Small intestine (tissue), 16 donors: Measurements from ENCODE around the gene MCF2L. TPM values are rescaled to one million over a fixed set of nuclear protein-coding genes. Genes with fewer than 3 reads are reported as not detected.

Source experiments
- DNase-seq, 2 donors: peaks; one replicate each; pipeline versions ENCODE4 v3.0.0 to v3.0.0-alpha.2; 2013
- FAIRE-seq: peaks from 2 replicates; lab custom pipeline; 2012; peaks lifted over from hg19 to GRCh38; lab: Jason Lieb, UNC
- H3K27ac ChIP-seq, 3 donors: one replicate each; pipeline ENCODE4 v1.5.1; 2013; ENCODE audit warnings: low read length in 2 of 3, mild to moderate bottlenecking in 2 of 3, control low read depth in 1 of 3, inconsistent platforms in 1 of 3, low read depth in 1 of 3, moderate library complexity in 1 of 3
- H3K27me3 ChIP-seq, 3 donors: one replicate each; pipeline ENCODE4 v1.6.1; 2013; ENCODE audit warnings: low read length in 3 of 3, inconsistent platforms in 1 of 3; ENCODE audit not compliant: control insufficient read depth in 3 of 3, insufficient read depth in 3 of 3
- H3K36me3 ChIP-seq, 3 donors: one replicate each; pipeline ENCODE4 v1.6.1; 2013; ENCODE audit warnings: low read length in 3 of 3, inconsistent platforms in 1 of 3, low read depth in 1 of 3, mild to moderate bottlenecking in 1 of 3, moderate library complexity in 1 of 3; ENCODE audit not compliant: control insufficient read depth in 3 of 3, insufficient read depth in 2 of 3
- H3K4me1 ChIP-seq, 3 donors: one replicate each; pipeline ENCODE4 v1.6.1; 2013; ENCODE audit warnings: low read length in 2 of 3, inconsistent platforms in 1 of 3, low read depth in 1 of 3, mild to moderate bottlenecking in 1 of 3, moderate library complexity in 1 of 3; ENCODE audit not compliant: control insufficient read depth in 3 of 3, insufficient read depth in 2 of 3
- H3K4me3 ChIP-seq, 3 donors: one replicate each; pipeline ENCODE4 v1.5.1; 2013; ENCODE audit warnings: low read length in 3 of 3, control low read depth in 1 of 3, inconsistent platforms in 1 of 3, low read depth in 1 of 3, mild to moderate bottlenecking in 1 of 3, moderate library complexity in 1 of 3
- H3K9me3 ChIP-seq, 2 donors: one replicate each; pipeline ENCODE4 v1.6.1; 2013; ENCODE audit warnings: low read depth in 1 of 2, low read length in 1 of 2; ENCODE audit not compliant: control insufficient read depth in 2 of 2, insufficient read depth in 1 of 2
- WGBS, 3 donors: extraction: QIAGEN DNeasy Blood & Tissue Kit; methylation state at CpG; one replicate each; pipeline ENCODE4 v1.1.7; 2013; 5-methylcytosine and 5-hydroxymethylcytosine counted together
- long read RNA-seq, 10 donors: transcript quantifications; one replicate each; lab custom pipeline, GENCODE V29; 2026
- polyA plus RNA-seq, 4 donors: library from polyadenylated mRNA; stranded (reverse) in 3 of 4; unstranded in 1 of 4; fragments of 200-250 nt in 3 of 4; fragments of 120-200 nt in 1 of 4; gene quantifications; one replicate each; pipeline versions ENCODE4 v1.2.1 to v1.2.3, GENCODE V29; 2013
- donor health status: healthy with polysubstance abuse.
- donor health status: control.
- donor health status: control.
- donor health status: Bipolar disorder and iron deficiency.
- donor health status: healthy.

The MCF2L gene
- polyA plus RNA-seq: 10 to 100 TPM; 12.2 to 37.1 (median 22.0) TPM
- long read RNA-seq, donor 1: 0 reads
- long read RNA-seq, donor 2, full-length matches to known transcripts: 1 of 1 reads
- long read RNA-seq, donor 2, partial matches to known transcripts: 0 of 1 reads
- long read RNA-seq, donor 2, other reads (novel, unspliced or antisense): 0 of 1 reads
- long read RNA-seq, donor 3, partial matches to known transcripts: 0 of 1 reads
- long read RNA-seq, donor 3, other reads (novel, unspliced or antisense): 0 of 1 reads
- long read RNA-seq, donor 4: 0 reads
- long read RNA-seq, donor 5, partial matches to known transcripts: 0 of 1 reads
- long read RNA-seq, donor 5, other reads (novel, unspliced or antisense): 0 of 1 reads
- long read RNA-seq, donor 6, full-length matches to known transcripts: 1 of 1 reads
- long read RNA-seq, donor 6, partial matches to known transcripts: 0 of 1 reads
- long read RNA-seq, donor 6, other reads (novel, unspliced or antisense): 0 of 1 reads
- long read RNA-seq, donor 7: 0 reads
- long read RNA-seq, donor 8: 0 reads
- long read RNA-seq, donor 9, partial matches to known transcripts: 0 of 1 reads
- long read RNA-seq, donor 9, other reads (novel, unspliced or antisense): 0 of 1 reads
- long read RNA-seq, donor 10: 0 reads

DNA sequence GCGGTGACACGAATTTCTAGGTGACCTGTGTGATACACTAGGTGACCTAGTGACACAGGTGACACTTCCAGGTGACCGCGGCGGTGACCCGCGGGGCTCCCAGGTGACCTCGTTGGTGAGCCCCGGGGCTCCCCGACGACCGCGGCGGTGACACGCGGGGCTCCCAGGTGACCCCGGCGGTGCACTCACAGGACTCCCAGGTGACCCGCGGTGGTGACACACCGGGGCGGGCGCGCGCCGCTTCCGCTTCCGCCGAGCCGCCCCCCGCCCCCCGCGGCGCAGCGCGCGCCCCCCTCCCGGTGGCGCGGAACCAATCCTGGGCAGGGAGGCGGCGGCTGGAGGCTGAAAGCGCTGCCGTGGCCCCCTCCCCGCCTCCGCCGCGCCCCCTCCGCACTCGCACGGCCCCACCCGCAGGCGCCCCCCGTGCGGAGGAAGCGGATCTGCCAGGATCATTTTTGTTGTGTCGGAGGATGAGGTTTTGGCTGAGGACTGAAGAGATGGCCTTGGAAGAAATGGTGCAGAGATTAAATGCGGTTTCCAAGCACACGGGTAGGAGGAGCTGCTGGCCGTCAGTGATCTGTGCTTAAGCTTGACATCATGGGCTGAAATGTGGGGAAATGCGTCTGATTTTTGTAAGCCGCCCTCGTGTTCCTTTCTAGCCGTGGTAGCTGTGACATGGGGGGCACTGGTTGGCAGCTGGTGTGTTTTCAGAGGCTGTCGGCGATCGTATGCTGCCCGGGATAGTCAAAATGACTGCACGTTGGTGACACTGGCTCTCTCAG, at the start of gene MCF2L:
Gene MCF2L (plus strand): TSS at position 305 of the 782 bp plus-strand sequence. CDS start 166 bp downstream, at position 471.
- Histone ChIP-seq H3K9me3 (peaks cover 0 to 3% of the 10 kb centered on the region in 2 donors), H3K4me1 (no peaks in the 10 kb centered on the region), H3K27ac (peak within 1 kb of the TSS; percentile 20 to 77 (median 33)), H3K36me3 (peaks cover 0 to 10% (median 0%) of the 10 kb centered on the region in 3 donors), H3K4me3 (peak within 1 kb of the TSS; percentile 31 to 69 (median 48)), H3K27me3 (peaks cover 0 to 3% (median 2%) of the 10 kb centered on the region in 3 donors)
- WGBS, 3 donors: 0 to 1% (median 1%) methylated on average over 33 to 69 of the region's 69 CpGs
- FAIRE-seq: no peak
- peak; percentile 48 to 83 for DNase-seq

DNA sequence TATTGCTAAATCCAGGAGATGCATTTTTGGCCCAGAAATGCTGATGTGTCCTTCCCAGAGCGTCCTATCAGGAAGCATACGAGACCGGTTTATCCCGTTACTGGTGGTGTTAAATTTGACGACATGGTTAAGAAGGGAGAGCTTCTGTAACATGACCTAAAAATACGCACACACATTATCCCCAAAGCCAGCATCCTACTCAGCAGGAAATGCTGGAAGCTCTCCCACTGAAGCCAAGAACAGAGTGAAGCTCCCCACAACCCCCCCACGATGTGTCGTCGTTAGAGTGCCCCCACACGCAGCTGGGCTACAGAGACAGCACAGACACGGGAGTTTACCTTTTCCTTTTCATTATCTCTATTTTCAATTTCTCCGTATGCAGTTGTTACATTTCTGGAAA, 45.1 kb upstream of the MCF2L start:
- DNase-seq (no peak), FAIRE-seq (no peak)
- Histone ChIP-seq H3K4me1 (peaks cover 0 to 9% (median 0%) of the 10 kb centered on the region in 3 donors), H3K9me3 (peaks cover 0 to 5% of the 10 kb centered on the region in 2 donors), H3K36me3 (peaks cover 0 to 8% (median 0%) of the 10 kb centered on the region in 3 donors), H3K27me3 (peaks cover 0 to 2% (median 0%) of the 10 kb centered on the region in 3 donors), H3K27ac (no peak overlapping the region), H3K4me3 (no peak overlapping the region)
- 79 to 90% (median 90%) methylated on average over 12 of the region's 12 CpGs for WGBS, 3 donors

DNA sequence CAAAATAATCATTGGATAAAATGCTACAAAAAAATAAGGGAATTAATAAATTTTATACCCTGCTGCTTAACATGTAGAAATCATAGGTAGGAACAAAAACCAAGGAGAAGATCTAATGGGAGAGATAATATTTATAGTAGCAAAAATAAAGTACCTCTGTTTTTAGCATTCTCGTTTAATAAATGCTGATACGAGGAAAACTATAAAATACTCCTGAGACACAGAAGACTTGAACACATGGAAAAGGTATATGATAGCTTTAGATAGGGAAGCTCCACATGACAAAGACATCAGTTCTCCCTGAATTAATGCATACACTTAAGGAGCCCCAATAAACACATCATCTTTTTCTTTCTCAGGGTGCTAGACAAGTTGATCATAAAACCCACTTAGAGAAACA, 44.6 kb upstream of the MCF2L start:
- WGBS, 3 donors: 89 to 92% (median 91%) methylated on average over 2 of the region's 2 CpGs
- FAIRE-seq (no peak), DNase-seq (no peak)

DNA sequence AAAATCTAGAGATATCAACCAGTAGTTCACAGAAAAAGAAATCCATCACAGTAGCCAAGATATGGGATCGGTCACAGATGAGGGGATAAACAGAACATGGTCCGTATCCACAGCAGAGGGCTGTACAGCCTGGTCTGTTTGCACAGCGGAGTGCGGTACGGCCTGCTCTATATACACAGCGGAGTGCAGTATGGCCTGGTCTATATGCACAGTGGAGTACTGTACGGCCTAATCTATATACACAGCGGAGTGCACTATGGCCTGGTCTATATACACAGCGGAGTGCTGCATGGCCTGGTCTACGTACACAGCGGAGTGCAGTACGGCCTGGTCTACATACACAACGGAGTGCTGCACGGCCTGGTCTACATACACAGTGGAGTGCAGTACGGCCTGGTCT, 43.0 kb upstream of the MCF2L start:
- H3K4me3 ChIP-seq: no peak overlapping the region
- no peak for DNase-seq
- peaks cover 0 to 2% (median 0%) of the 10 kb centered on the region in 3 donors for H3K27me3 ChIP-seq
- H3K4me1 ChIP-seq: peaks cover 0 to 30% (median 3%) of the 10 kb centered on the region in 3 donors
- peaks cover 0 to 5% of the 10 kb centered on the region in 2 donors for H3K9me3 ChIP-seq
- 93 to 97% (median 97%) methylated on average over 15 of the region's 15 CpGs for WGBS, 3 donors
- FAIRE-seq: no peak
- H3K27ac ChIP-seq: no peak overlapping the region
- peaks cover 0 to 5% (median 0%) of the 10 kb centered on the region in 3 donors for H3K36me3 ChIP-seq

More for the DNA sequence above, 44.6 kb upstream of the MCF2L start:
- H3K4me3 ChIP-seq: no peak overlapping the region
- H3K4me1 ChIP-seq: peaks cover 0 to 13% (median 1%) of the 10 kb centered on the region in 3 donors
- peaks cover 0 to 2% (median 0%) of the 10 kb centered on the region in 3 donors for H3K27me3 ChIP-seq
- no peak overlapping the region for H3K27ac ChIP-seq
- peaks cover 0 to 5% of the 10 kb centered on the region in 2 donors for H3K9me3 ChIP-seq
- peaks cover 0 to 8% (median 0%) of the 10 kb centered on the region in 3 donors for H3K36me3 ChIP-seq

DNA sequence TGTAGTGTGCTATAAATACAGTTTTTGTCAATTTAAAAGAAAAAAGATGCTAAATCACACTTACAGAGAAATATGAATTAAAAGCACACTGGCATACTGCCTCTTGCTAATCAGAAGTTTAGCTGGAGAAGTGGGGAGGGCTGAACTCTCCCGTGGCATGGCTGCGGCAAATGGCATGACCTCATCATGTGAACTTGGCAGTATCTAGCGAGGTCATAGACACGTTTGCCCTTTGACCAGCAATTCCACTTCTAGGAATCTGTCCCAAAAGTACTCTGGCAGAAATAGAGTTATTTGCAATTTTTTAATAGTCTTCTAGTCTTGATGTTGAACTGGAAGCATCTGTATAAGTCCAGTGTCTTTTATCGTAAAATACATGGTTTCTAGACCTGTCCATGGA, 42.0 kb upstream of the MCF2L start:
- 68 to 80% (median 71%) methylated on average over 5 of the region's 5 CpGs for WGBS, 3 donors
- DNase-seq (no peak), FAIRE-seq (no peak)
- no peak overlapping the region for H3K4me3 ChIP-seq
- peaks cover 0 to 2% (median 0%) of the 10 kb centered on the region in 3 donors for H3K27me3 ChIP-seq
- H3K9me3 ChIP-seq: peaks cover 0 to 5% of the 10 kb centered on the region in 2 donors
- peaks cover 0 to 5% (median 0%) of the 10 kb centered on the region in 3 donors for H3K36me3 ChIP-seq
- peaks cover 0 to 40% (median 3%) of the 10 kb centered on the region in 3 donors for H3K4me1 ChIP-seq
- no peak overlapping the region for H3K27ac ChIP-seq

DNA sequence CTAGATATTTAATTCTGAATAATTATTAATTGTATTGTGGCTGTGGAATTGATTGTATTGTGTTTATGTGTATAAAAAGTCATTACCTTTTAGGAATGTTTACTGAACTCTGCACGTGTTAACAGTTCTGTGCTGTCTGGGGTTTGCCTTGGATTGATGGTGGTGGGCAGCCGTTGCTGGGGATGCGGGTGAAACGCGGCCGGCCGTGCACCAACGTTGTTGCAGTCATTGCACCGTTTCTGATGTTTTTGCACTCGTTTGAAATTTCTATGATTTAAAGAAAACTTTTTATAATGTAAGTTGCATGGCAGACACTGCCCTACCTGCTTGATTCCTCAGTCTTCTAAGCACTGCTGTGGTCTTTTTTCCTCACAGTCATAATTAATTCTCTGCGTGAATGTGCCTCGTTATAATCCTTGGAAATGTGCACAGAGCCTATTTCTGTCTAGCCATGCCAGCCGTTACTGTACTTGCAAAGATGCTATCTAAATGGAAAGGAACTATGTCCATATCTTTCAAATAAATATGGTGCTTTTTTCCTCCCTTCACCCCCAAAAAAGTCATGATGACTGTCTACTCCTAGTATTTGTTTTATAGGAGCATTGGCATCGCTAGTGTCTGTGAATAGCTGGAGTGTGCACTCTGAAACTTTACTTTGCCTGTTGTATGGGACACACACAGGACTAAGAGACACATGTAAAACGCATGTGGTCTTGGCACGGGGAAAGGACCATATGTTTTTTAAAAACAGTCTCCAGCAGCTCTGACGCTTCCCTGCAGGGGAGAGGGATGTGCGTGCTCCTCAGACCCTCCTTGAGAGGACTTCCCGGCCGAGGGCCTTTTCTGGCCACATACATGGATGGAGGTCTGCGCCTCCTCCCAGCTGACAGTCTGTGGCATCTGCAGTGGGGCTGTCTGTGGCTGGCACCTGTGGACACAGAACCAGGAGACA, 40.7 kb upstream of the MCF2L start:
- peaks cover 0 to 2% (median 0%) of the 10 kb centered on the region in 3 donors for H3K27me3 ChIP-seq
- peak overlapping the region in 2 of 3 donors; percentile 19 to 93 for H3K27ac ChIP-seq
- FAIRE-seq (no peak), DNase-seq (no peak)
- H3K4me3 ChIP-seq: peak overlapping the region in 1 of 3 donors; percentile 18
- peaks cover 0 to 5% of the 10 kb centered on the region in 2 donors for H3K9me3 ChIP-seq
- peaks cover 0 to 43% (median 3%) of the 10 kb centered on the region in 3 donors for H3K4me1 ChIP-seq
- WGBS, 3 donors: 55 to 59% (median 57%) methylated on average over 21 of the region's 21 CpGs
- peaks cover 0 to 5% (median 0%) of the 10 kb centered on the region in 3 donors for H3K36me3 ChIP-seq
